CD4-positive, alpha-beta T cell treated with Interleukin-10 for 1 hour (primary cell): ENCODE data around the gene CEP164.
"Not testable (repeated sequence)": the region's sequence is repeated elsewhere in the genome, so short reads cannot be mapped to it uniquely, and the experiment has no call there.

ENCODE experiments used
- DNase-seq: peaks from one replicate; pipeline ENCODE4 v3.0.0-alpha.2; 2020

CEP164 gene

DNA sequence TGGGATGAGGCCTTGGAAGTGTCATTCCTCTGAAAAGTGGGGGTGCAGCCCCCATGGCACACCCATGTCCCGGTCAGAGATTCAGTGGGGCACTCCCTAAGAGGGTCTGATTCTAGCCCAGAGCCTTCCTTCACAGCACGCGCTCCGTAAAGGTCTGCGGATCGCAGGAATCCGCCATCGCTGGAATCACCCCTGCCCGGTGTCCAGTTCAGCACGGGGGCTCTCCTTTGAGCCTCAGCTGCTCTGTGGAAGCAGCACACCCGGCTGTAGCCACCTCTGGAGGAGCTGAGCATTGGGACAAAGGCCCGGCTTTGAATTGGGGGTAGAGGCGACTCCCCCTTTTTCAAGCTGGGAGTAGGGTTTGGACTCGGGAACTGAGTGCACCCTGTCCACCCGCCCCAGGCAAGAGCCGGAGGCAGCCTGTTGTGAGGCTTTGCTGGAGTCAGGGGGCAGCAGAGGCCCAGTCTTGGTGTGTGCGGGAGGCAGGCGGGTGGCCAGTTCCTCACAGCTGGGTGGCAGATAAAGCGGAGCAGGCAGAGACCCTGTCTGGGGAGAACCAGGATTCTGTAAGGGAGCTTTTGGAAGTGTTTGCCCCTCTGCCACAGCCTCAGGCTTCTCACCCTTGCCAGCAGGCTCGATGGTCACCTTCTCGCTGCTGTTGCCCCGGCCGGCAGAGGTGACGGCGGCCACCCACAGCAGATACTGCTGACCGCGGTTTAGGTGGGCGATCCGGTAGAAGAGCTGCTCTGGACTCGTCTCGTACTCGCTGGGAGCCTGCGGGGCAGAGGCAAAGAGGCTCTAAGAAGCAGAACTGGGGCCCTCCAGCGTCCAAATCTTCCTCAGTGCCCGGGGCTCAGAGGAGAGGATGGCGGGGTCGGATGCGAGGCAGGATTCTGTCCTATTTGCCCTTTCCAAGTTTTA lies 115.9 kb downstream of the CEP164 start:
- DNase-seq: no peak

DNA sequence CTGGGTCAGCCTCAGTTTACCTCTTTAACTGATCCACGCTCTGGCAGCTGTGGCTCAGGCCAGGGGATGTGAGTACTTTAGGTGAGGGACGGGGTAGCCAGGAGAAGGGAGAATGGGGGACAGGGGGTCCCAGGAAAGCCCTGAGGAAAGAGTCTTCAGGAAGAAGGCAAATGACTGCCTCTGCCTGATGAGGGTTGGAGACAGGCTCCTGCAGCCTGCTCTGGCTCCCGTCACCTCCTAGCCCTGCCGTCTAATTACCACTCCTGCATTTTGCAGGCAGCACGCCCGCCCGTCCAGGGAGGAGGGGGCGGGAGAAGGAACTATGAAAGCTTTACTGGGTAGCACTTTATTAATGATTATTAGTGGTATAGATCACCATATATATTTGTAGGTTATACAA lies 116.6 kb downstream of the CEP164 start:
- no peak for DNase-seq

DNA sequence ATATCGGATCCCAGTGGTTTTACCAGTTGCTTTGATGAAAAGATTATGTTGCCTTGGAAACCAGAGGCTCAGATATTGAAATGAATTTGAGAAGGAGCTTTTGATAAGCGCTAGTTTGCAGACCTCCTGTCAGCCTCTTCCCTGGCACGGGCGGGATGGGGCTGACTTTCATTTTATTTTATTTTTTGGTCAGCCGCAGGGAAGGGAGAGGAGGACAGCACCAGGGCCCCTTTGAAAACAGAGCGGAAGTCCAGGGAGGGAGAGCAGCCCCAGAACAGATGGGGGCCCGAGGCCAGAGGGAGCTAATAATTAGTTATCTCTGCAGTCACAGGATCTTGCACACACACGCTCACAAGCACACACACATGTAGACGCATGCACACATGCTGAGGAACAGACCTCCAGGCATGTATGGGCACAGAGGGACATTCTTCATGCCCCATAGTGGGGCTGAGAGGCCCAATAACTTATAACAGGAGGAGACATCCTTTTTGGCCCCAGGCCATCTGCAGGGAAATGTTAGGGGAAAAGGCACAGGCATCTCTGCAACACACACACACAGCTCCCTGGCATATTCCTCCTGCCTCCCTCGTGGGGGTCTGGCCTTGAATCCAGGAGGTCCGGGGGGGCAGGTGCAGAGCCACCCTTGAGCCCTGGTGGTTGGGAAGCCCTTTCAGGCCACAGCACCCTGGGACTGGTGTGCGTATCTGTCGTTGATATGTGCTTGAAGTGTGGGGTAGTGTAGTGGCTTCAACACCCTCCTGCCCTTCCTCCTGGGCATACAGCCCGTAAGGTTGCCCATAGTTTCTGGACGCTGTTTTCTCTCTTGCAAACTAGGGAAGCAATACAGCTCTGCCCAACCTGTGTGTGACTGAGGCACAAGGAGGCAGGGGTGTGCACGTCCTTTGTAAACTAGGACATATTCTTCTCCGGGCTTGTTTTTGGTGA lies 117.3 kb downstream of the CEP164 start:
- DNase-seq: no peak

DNA sequence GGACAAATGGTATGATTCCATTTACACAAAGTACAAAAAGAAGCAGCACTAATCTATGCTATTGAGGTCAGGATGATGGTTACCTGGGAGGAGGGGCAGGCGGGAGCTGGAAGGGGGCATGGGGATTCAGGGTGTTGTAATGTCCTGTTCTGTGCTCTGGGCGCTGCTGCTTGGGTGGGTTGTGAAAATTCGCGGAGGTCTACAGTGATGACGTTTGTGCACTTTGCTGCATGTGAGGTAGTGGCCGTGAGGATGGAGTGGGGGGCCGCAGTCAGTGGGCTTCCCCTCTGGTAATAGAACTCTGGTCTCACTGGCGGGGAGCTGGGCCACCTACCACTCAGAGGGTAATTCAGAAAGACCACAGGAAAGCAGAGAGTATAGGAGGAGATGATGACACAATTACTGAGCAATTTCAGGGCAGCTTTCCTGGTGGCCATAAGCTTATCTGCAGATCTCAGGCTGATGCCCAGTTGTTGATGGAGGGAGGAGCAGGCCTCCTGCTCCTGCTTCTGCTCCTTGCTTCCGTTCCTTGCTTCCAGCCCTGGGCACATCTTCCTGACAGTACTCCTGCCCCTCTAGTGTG lies 121.5 kb downstream of the CEP164 start:
- no peak for DNase-seq

DNA sequence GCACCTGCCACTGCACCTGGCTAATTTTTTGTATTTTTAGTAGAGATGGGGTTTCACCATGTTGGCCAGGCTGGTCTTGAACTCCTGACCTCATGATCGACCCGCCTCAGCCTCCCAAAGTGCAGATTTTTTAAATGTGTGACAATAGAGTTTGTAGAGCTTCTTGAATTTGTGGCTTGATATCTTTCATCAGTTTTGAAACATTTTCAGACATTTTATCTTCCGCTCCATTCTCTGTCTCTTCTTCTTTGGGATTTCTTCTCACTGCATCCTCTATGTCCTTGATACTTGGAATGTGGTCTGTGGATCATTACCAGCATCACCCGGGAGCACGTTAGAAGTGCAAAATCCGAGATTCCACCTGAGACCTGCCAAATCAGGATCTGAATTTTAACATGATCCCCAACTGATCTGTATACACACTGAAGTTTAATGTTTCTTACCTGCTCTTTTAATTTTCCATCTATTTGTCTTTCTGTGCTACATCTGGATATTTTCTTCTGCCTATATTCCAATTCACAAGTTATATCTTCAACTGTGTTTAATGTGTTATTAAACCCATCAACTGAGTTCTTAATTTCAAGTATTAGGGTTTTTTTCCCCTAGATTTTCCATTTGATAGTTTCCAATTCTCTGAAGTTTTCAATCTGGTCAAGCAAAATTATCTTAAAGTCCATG lies 126.4 kb downstream of the CEP164 start:
- no peak for DNase-seq

DNA sequence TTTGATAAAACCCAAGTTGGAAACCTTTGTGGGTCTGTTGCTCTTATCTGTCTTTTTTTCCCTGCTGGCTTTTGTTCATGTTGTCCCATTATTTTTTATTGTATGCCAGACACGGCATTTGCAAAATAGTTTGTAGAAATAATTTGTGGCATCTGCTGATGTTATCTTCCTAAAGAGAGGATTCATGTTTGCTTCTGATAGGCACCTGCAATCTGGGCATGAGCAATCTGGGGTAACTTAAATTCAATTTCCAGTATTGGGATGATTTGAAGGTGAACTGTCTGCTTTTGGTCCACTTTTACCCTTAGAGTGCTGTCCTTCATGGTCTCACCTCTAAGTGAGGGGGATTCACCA lies 126.9 kb downstream of the CEP164 start:
- DNase-seq: no peak

DNA sequence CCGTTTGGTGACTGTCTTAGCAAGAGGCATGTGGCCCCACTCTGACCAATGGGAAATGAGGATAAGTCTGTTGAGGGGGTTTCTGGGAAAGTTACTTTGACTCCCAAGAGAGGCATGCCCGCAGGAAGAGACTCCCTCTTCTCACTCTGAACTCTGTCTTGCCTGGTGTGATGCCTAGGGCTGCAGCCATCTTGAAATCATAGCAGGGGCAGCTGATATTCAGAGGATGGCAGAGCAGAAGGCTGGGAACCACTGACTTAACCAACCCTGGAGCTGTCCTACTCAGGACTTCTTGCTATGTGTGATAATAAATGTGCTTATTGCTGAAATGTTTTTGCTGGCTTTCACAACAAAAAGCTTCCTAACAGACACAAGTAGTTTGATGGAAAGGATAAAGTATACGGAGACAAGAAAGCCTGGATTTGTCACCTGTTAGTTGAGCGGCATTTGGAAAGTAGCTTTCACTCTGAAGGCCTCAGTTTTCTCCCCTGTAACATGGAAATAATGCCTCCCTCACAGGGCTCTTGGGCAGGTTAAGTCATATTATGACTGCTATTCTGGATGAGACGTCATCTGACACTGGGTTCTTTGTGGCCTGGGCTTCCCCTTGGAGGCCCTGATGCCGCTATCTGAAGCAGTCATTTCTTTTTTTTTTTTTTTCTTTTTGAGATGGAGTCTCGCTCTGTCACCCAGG lies 128.5 kb downstream of the CEP164 start:
- no peak for DNase-seq

DNA sequence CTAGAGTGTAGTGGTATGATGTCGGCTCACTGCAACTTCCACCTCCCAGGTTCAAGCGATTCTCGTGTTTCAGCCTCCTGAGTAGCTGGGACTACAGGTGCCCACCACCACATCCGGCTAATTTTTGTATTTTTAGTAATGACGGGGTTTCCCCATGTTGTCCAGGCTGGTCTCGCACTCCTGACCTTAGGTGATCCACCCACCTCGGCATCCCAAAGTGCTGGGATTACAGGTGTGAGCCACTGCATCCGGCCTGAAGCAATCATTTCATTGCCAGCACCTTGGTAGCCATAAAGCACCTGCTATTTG lies 129.0 kb downstream of the CEP164 start:
- not testable (repeated sequence) for DNase-seq

DNA sequence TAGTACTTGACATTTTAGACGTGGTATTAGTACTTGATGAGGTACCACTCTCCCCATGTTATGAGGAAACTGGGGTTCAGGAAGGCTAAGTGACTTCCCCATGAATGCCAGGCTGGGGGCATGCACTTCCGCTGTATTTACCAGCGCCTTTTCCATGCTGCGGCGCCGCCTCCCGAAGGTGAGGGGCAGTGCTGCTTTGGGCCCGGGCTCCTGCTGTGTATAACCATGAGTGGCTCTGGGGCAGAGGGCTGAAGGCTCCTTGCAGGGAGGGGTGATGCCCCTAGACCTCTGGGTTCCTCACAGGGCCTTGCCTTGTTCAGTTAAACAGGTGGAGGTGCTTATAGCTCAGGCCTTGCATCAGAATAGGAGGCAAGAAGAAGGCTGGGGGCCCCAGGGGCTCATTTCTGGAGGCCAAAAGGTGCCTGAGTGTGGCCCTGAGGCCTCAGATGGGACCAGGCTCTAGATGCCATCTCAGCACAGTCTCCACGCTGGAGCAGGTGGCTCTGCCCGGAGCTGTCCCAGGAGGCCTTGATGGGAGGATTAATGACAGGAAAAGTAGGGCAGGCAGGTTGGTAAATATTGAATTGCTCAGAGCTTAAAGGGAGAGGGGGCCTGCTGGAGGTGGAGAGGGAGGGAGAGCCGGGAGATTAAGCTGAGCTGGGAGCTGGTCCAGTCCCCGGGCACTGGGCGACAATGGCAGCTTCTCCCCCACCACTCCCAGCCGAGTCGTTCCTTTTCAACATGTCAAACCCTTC lies 129.6 kb downstream of the CEP164 start:
- DNase-seq: no peak

DNA sequence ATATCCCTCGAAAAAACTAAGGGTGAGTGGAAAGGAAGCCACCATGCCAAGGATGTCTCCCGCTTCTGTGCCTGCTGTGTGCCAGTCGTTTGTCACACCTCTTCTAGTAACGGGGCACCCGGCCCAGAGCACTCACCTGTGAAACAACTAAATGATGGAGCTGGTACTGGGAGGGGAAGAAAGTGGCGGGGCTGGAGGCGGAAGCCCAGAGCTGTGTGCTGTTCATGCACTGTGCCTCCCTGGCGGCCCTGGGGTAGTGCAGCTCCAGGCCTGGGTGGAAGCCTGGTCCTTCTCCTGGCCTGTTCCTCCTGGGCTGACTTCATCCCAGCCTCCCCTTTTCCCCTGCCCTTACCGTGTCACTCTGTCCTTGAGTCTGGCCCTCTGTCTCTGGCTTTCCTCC lies 130.2 kb downstream of the CEP164 start:
- DNase-seq: no peak

DNA sequence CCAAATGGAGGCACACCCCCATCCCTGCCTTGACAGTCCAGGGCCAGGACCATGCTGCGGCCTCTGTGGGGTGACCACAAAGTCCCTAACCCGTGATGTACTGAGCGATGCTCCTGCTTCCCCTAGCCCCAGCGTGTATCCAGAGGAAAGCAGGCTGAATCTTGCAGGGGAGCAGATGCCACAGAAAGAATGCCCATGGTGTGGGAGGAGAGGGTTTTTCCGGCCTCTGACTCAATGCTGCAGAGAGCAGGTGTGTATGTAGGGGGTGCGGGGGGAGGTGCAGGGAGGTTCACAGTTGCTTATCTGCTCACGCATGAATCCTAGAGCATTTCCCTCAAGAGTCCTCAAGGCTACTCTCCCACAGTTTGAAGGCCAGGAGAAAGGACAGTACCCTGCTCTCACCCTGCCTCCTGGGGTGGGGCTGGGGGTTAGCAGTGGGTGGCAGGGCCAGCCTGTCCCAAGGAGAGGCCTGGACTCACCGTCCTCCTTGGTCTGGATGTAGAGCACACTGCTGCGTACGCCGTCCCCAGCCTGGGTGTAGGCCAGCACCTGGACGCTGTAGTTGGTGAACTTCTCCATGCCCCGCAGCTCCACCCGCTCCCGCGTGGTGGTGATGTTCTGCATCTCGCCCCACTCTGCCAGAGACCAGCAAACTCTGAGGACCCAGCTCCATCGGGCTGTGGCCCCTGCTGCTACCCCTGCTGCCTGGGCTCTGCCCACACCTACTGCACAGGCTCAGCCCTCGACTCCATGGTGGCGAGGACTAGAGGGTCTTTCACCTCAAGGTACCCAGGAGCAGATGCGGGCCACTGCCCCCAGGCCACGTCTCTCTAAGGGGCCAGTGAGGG lies 130.8 kb downstream of the CEP164 start:
- DNase-seq: no peak

DNA sequence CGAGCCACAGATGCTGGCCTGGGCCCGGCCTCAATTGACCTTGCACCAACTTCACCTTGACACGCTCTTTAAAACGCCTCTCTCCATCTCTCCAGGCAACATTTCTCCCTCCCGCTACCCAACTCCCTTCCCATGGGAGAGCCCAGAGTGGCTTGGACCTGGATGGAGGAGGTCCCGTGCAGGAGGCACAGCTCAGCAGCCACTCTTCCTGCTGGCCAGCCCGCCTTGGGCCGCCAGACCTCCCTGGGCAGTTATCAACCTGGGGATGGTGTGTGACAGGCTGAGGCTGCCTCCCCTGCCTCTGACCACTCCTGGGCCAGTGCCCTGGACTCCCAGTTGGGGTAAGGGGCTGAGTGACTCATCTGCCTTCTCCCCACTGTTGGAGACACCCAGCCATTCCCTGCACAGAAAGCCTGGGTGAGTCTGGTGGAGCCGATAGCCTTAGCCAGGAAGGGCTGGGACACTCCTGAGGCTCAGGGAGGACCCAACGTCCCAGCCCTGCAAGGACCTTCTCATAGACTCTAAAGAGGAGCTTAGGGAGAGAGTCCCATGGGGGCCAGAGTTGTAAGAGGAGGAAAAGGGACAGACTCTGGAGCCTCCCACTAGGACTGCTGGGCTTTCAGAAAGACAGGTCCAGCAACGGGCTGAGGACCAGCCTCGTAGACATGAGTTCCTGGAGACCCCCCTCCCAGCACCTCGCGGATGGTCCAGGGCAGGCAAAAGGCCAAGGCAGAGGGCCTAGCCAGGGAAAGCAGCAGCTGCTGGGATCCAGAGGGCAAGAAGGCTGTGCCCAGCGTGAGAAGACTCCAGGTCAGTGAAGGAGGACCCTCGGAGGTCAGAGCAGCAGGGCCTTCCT lies 131.7 kb downstream of the CEP164 start:
- DNase-seq: no peak

DNA sequence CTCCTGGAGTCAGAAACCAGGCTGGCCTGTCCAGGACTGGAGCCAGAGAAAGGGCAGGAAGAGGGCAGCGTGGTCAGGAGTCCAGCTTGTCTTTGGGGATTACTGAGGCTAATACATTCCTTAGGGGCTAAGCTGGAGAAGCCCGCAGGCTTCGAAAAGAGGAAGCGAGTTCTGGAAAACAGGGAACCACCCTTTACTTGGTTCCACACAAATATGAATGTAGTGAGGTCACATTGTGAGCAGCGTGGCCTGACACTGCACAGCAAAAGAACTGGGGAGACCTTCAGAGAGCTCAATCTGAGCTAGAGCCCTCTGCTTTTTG lies 132.3 kb downstream of the CEP164 start:
- no peak for DNase-seq

DNA sequence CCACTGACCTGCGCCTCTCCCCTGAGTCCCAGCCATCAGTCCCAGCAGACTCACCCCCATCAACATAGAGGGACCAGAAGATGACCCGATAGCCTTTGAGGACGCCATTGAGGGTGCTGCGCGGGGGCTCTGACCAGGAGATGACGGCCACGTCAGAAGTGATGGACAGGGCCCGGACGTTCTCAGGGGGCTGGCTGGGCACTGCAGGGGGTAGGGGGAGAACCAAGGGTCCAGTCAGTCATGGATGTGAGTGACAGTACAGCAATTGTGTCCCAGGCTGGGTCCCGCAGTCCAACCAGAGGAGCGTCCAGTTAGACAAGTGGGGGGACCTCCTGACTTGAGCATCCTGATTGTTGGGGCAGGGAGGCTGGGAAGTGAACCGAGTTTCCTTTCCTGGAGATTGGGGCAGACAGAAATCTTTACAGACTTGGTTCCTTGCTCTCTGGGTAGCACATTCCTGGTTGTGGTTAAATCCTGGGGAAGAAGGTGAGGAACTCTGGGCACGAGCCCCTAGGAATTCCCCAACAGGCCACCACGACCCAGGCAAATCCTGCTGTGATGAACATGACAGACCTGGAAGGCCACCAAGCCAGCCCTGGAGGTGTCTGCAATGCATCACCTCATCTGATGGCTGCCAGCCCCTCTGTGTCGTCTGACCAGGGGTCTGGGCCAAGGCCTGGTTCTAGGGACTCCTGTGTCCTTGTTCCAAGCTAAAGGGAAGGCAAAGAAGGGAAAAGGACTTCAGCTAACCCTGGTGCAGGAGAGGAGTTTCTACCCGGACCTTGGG lies 133.9 kb downstream of the CEP164 start:
- no peak for DNase-seq

DNA sequence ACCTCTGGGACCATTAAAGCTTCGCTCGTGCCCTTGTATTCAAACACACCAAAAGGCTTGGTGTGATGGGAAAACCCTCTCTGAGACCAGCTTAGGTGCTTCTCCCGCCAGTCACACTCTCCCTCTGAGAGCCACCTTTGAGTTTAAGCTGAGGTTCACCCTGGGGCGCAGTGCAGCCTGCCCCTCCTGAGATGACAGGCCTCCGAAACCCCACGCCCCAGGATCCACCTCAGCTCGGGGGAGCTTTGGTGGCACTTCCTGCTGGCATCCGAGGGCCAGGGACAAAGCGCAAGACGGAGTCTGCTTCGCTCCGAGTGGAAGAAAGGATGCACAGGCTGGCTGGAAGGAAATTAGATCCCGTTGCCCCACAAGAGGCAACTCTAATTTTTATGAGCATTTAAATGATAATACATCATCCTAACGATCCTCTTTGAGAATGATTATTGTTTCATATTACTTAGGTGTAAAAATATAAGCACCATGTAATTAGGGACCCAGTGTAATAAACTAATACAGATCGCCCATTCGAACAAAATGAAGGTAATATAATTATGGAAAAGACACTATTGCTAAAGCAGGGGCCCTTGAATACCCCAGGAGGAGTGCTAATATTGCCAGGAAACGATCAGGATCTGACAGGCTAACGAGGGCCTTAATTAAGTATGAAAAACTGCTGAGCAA lies 134.7 kb downstream of the CEP164 start:
- DNase-seq: no peak

DNA sequence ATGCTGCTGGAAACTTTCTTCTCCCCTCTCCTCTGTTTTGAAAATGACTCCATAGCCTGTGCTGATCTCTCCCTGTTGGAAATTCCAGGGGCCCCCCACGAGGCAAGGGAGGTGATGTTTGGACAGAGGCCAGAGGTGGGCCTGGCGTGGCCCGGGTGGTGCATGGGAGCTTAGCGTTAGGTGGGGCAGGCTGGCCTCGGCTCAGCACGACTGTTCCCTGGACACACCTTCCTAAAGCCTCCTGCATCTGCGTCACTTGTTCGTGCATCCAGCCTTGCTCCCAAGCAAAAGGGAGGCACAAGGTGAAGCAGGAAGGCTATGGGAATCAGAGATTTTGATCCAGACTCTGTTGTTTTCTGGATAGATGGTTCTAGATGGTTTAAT lies 135.2 kb downstream of the CEP164 start:
- DNase-seq: no peak
